MM.1S (cell line): ENCODE data around the gene RBM12.

ENCODE experiments used
- CTCF ChIP-seq: fragments of 300-600 bp; sonication (generic); IDR thresholded peaks from 2 replicates; pipeline ENCODE4 v1.5.1; 2016; ENCODE audit warnings: antibody characterized with exemption, low read length, mixed read lengths
- EZH2 ChIP-seq: fragments of 300-600 bp; sonication (generic); optimal IDR thresholded peaks from 2 replicates; pipeline ENCODE3; 2017; ENCODE audit warnings: low read depth, mild to moderate bottlenecking, antibody characterized with exemption, low read length, mixed read lengths
- EZH2phosphoT487 ChIP-seq: fragments of 300-600 bp; sonication (generic); IDR thresholded peaks from 2 replicates; pipeline ENCODE4 v1.6.1; 2018; ENCODE audit warnings: antibody characterized with exemption, low read length

- TF ChIP-seq CTCF (no peak), EZH2 (no peak), EZH2phosphoT487 (no peak)
Measured at GRCh38 chr20:35704514-35705261, 40.0 kb upstream of the RBM12 start.
